Tibial nerve (tissue), 3 donors: ENCODE data around the gene TSACC.

Experiments used
- CTCF ChIP-seq, 5 experiments: fragments of 200-600 bp in 3 of 5; fragments of 450-650 bp in 2 of 5; sonication (generic) in 3 of 5; IDR thresholded peaks; one replicate each; pipeline ENCODE4 v1.5.1; 2016 to 2019; ENCODE audit warnings: antibody characterized with exemption in 5 of 5, mild to moderate bottlenecking in 3 of 5, moderate library complexity in 2 of 5
- POLR2A ChIP-seq, 2 donors: fragments of 450-650 bp; IDR thresholded peaks; one replicate each; pipeline ENCODE4 v1.6.1; 2017; ENCODE audit warnings: antibody characterized with exemption in 2 of 2, mild to moderate bottlenecking in 2 of 2, moderate library complexity in 2 of 2

- TF ChIP-seq CTCF (IDR thresholded peaks at IDR 0.05) = no peak
- no peak for TF ChIP-seq POLR2A (IDR thresholded peaks at IDR 0.05)
These were observed 40.2 kb downstream of the TSACC start for GRCh38 chr1:156378557-156378956.
